Caco-2 (cell line): Measurements from ENCODE around the gene CSMD2. TPM values are rescaled to one million over a fixed set of nuclear protein-coding genes. Genes with fewer than 3 reads are reported as not detected.

Source experiments
- BruUV-seq: library from RNA; stranded (reverse); fragments of 400-500 nt; replicated peaks from 2 replicates; lab custom pipeline; 2021; lab: Mats Ljungman, UMichigan
- CTCF ChIA-PET: fragments of 300-600 bp; sonication (Branson Sonifier 250); formaldehyde crosslinking; loops from one replicate; lab custom pipeline; 2022; ENCODE audit warnings: antibody characterized with exemption; lab: Charles Lee
- POLR2A ChIA-PET: fragments of 300-600 bp; sonication (Branson Sonifier 250); formaldehyde crosslinking; loops from one replicate; lab custom pipeline; 2022; ENCODE audit warnings: antibody characterized with exemption; lab: Charles Lee
- DNase-seq, 2 experiments: peaks; one replicate each; pipeline versions ENCODE4 v3.0.0 to v3.0.0-alpha.2; 2020 to 2022
- H3K27me3 ChIP-seq: replicated peaks from 2 replicates; pipeline ENCODE4 v1.6.0; 2011; ENCODE audit warnings: low read length; ENCODE audit not compliant: control insufficient read depth, insufficient read depth
- H3K36me3 ChIP-seq: 2 replicates; pipeline ENCODE4 v1.5.1; 2011; ENCODE audit warnings: low read length; ENCODE audit not compliant: control insufficient read depth, insufficient read depth
- H3K4me1 ChIP-seq: fragments of 250-450 bp; sonication (Bioruptor Pico); 2 replicates; pipeline ENCODE4 v1.5.1; 2020; ENCODE audit warnings: mild to moderate bottlenecking
- H3K4me3 ChIP-seq: 2 replicates; pipeline ENCODE4 v1.5.1; 2011; ENCODE audit warnings: low read depth, mild to moderate bottlenecking, control low read depth, low read length
- H3K9me3 ChIP-seq: fragments of 250-450 bp; sonication (Bioruptor Pico); 2 replicates; pipeline ENCODE4 v1.5.1; 2020; ENCODE audit warnings: mild to moderate bottlenecking, moderate library complexity
- H3K27ac Mint-ChIP-seq: one replicate; pipeline ENCODE4 v1.8.0; 2022; ENCODE audit warnings: mixed read lengths; ENCODE audit not compliant: unreplicated experiment
- H3K27me3 Mint-ChIP-seq: one replicate; pipeline ENCODE4 v1.8.0; 2022; ENCODE audit warnings: mixed read lengths; ENCODE audit not compliant: insufficient read depth, unreplicated experiment
- H3K36me3 Mint-ChIP-seq: one replicate; pipeline ENCODE4 v1.8.0; 2022; ENCODE audit warnings: mild to moderate bottlenecking, mixed read lengths; ENCODE audit not compliant: insufficient read depth, unreplicated experiment
- H3K4me1 Mint-ChIP-seq: one replicate; pipeline ENCODE4 v1.8.0; 2022; ENCODE audit warnings: low read depth, mixed read lengths; ENCODE audit not compliant: unreplicated experiment
- H3K4me3 Mint-ChIP-seq: one replicate; pipeline ENCODE4 v1.8.0; 2022; ENCODE audit warnings: mild to moderate bottlenecking, moderate library complexity, mixed read lengths; ENCODE audit not compliant: unreplicated experiment
- H3K9me3 Mint-ChIP-seq: one replicate; pipeline ENCODE4 v1.8.0; 2022; ENCODE audit warnings: mixed read lengths; ENCODE audit not compliant: unreplicated experiment
- CTCF ChIP-seq, 2 experiments: fragments of 200-600 bp in 1 of 2; IDR thresholded peaks; 1 replicate in 1 of 2; 2 replicates in 1 of 2; pipeline versions ENCODE4 v1.5.1 to v1.8.0; 2011 to 2022; ENCODE audit warnings: antibody characterized with exemption in 1 of 2, control low read depth in 1 of 2, inconsistent platforms in 1 of 2, low read depth in 1 of 2, low read length in 1 of 2, mild to moderate bottlenecking in 1 of 2, moderate library complexity in 1 of 2; ENCODE audit not compliant: insufficient read depth in 1 of 2, severe bottlenecking in 1 of 2, unreplicated experiment in 1 of 2
- intact Hi-C: fragments of 100-400 bp; cut with micrococcal nuclease; formaldehyde crosslinking; loops from one replicate; pipeline ENCODE4 v1.10.0; 2022; ENCODE audit not compliant: unreplicated experiment
- total RNA-seq: library from RNA; stranded (reverse); gene quantifications from 2 replicates; pipeline ENCODE4 v1.2.3, GENCODE V29; 2022

The CSMD2 gene
- total RNA-seq, 1 experiment from 2014 or later = not detected

- DNase-seq = no peak
- ChIA-PET CTCF (no interaction called here), POLR2A (no interaction called here)
- Histone ChIP-seq H3K36me3 (no peaks in the 10 kb centered on the region), H3K9me3 (no peaks in the 10 kb centered on the region), H3K27me3 (no peaks in the 10 kb centered on the region), H3K4me3 (no peak overlapping the region), H3K4me1 (no peaks in the 10 kb centered on the region)
- Mint-ChIP-seq H3K27ac (no peak overlapping the region), H3K9me3 (no peaks in the 10 kb centered on the region), H3K4me3 (no peak overlapping the region), H3K4me1 (no peaks in the 10 kb centered on the region), H3K27me3 (peaks cover 21% of the 10 kb centered on the region), H3K36me3 (no peaks in the 10 kb centered on the region)
- BruUV-seq = no TSS peak
- no peak for TF ChIP-seq CTCF (IDR thresholded peaks at IDR 0.05; ENCODE audit: insufficient read depth in 1 of 2, low read depth in 1 of 2, low read length in 1 of 2, severe bottlenecking in 1 of 2, unreplicated experiment in 1 of 2)
- intact Hi-C loops = no loop called here
Measured at GRCh38 chr1:33624261-33624990, 540.6 kb downstream of the CSMD2 start.

DNA sequence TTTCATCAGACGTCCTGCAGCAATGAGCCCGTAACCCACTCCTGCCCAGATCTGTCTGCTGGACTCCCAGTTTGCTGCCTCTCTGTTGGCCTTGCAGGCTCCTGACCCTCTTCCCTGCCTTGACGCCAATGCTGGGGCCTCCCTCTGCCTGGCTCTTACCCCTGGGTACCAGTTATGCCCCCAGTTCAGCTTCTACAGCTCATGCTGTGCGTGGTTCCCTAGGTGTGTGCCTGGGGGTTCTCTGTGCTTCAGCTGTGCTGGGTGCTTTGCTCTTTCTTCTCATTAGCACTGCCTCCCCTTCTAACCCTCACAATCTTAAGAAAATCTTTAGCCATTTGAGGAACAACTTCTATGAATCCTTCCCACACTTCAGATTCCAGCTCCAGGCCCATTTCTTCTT is 541.2 kb downstream of the CSMD2 start:
- no peaks in the 10 kb centered on the region for H3K9me3 ChIP-seq
- H3K4me3 ChIP-seq = no peak overlapping the region
- Mint-ChIP-seq H3K4me3 (no peak overlapping the region), H3K9me3 (no peaks in the 10 kb centered on the region), H3K4me1 (no peaks in the 10 kb centered on the region), H3K36me3 (no peaks in the 10 kb centered on the region), H3K27ac (no peak overlapping the region), H3K27me3 (peaks cover 20% of the 10 kb centered on the region)
- no peaks in the 10 kb centered on the region for H3K27me3 ChIP-seq
- intact Hi-C loops = no loop called here
- no TSS peak for BruUV-seq
- no peak for DNase-seq
- no peaks in the 10 kb centered on the region for H3K4me1 ChIP-seq
- no peaks in the 10 kb centered on the region for H3K36me3 ChIP-seq
- ChIA-PET POLR2A (no interaction called here), CTCF (no interaction called here)
- no peak for TF ChIP-seq CTCF (IDR thresholded peaks at IDR 0.05; ENCODE audit: insufficient read depth in 1 of 2, low read depth in 1 of 2, low read length in 1 of 2, severe bottlenecking in 1 of 2, unreplicated experiment in 1 of 2)

- H3K27ac Mint-ChIP-seq = no peak overlapping the region
- Histone ChIP-seq H3K36me3 (no peaks in the 10 kb centered on the region), H3K4me3 (no peak overlapping the region), H3K27me3 (no peaks in the 10 kb centered on the region), H3K9me3 (no peaks in the 10 kb centered on the region), H3K4me1 (no peaks in the 10 kb centered on the region)
- TF ChIP-seq CTCF (IDR thresholded peaks at IDR 0.05; ENCODE audit: insufficient read depth in 1 of 2, low read depth in 1 of 2, low read length in 1 of 2, severe bottlenecking in 1 of 2, unreplicated experiment in 1 of 2) = no peak
- no peaks in the 10 kb centered on the region for H3K9me3 Mint-ChIP-seq
- no TSS peak for BruUV-seq
- ChIA-PET POLR2A (no interaction called here), CTCF (no interaction called here)
- no peak for DNase-seq
- intact Hi-C loops = no loop called here
- no peaks in the 10 kb centered on the region for H3K36me3 Mint-ChIP-seq
- no peak overlapping the region for H3K4me3 Mint-ChIP-seq
- H3K4me1 Mint-ChIP-seq = no peaks in the 10 kb centered on the region
- peaks cover 20% of the 10 kb centered on the region for H3K27me3 Mint-ChIP-seq
Measured at GRCh38 chr1:33622757-33623156, 542.3 kb downstream of the CSMD2 start.
